ENCODE results near the gene LMNTD2.

The LMNTD2 gene

GRCh38 chr11:512761-513595 lies 47.6 kb downstream of the LMNTD2 start:
- peaks cover 15% of the 10 kb centered on the region for H3K36me3 ChIP-seq (ENCODE audit: insufficient read depth, low read length)
- 94% methylated on average over 29 of the region's 29 CpGs for WGBS
- H3K27ac ChIP-seq (ENCODE audit: low read depth, low read length) = no peak overlapping the region
- no peak overlapping the region for H3K9ac ChIP-seq (ENCODE audit: low read depth, low read length)
- no peaks in the 10 kb centered on the region for H3K4me1 ChIP-seq (ENCODE audit: insufficient read depth, low read length)
- no peak overlapping the region for H3K4me3 ChIP-seq (ENCODE audit: low read length)
- H3K9me3 ChIP-seq (ENCODE audit: insufficient read depth, low read depth, low read length) = peaks cover 8% of the 10 kb centered on the region; the same call in 1 of the 2 replicates
- H3K27me3 ChIP-seq (ENCODE audit: insufficient read depth, low read length) = no peaks in the 10 kb centered on the region

DNA sequence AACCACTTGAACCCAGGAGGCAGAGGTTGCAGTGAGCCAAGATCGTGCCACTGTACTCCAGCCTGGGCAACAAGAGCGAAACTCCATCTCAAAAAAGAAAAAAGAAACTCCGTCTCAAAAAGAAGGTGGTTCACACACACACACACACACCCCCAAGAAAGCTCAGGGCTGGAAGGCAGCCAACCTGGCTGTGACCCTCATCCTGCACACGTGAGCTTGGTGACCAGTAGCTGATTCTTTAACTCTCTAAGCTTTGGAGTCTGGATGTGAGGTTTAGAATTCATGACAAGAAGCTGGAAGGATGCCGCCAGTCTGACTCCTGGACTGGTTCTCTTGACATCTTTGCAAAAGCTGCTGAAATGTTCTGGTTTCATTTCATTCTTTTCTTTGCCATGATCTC lies 51.6 kb downstream of the LMNTD2 start:
- WGBS = 93% methylated on average over 5 of the region's 5 CpGs
- Histone ChIP-seq H3K9ac (ENCODE audit: low read depth, low read length) (no peak overlapping the region), H3K4me3 (ENCODE audit: low read length) (no peak overlapping the region), H3K27me3 (ENCODE audit: insufficient read depth, low read length) (peaks cover 5% of the 10 kb centered on the region; the same call in 1 of the 2 replicates), H3K27ac (ENCODE audit: low read depth, low read length) (no peak overlapping the region), H3K36me3 (ENCODE audit: insufficient read depth, low read length) (peaks cover 15% of the 10 kb centered on the region), H3K4me1 (ENCODE audit: insufficient read depth, low read length) (no peaks in the 10 kb centered on the region), H3K9me3 (ENCODE audit: insufficient read depth, low read depth, low read length) (no peaks in the 10 kb centered on the region)

DNA sequence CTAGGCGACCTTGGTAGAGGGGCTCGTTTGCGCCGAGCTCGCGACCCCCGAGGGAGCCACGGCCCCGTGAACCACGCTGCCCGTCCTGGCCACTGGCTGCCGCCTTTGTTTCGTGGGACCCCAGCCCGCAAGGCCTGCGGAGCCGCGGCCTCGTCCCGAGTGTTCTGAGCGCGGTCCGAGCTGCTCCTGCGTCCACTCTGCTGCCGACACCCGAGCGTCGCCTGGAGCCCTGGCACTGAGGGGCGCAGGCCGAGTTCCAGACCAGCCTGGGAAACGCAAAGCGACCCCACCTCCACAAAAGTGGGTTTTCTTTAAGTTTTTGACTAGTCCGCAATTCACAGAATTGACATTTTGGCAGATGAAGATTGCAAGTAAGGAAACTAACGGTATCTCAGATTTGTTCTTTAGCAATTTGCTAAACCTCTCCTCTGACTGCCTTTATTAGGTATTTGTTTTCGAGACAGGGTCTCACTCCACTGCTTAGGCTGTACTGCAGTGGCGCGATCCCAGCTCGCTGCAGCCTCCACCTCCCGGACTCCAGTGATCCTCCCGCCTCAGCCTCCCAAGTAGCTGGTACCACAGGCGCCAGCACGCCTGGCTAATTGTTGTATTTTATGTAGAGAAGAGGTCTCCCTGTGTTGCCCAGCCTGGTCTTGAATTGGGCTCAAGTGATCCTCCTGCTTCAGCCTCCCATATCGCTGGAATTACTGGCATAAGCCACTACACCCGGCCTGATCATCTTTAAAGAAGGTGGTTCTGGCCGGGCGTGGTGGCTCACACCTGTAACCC lies 52.6 kb downstream of the LMNTD2 start:
- H3K27me3 ChIP-seq (ENCODE audit: insufficient read depth, low read length) = peaks cover 6% of the 10 kb centered on the region; the same call in 1 of the 2 replicates
- H3K36me3 ChIP-seq (ENCODE audit: insufficient read depth, low read length) = peaks cover 13% of the 10 kb centered on the region
- 39% methylated on average over 45 of the region's 45 CpGs for WGBS
- H3K27ac ChIP-seq (ENCODE audit: low read depth, low read length) = no peak overlapping the region
- peak overlapping the region; percentile 84 for H3K9ac ChIP-seq (ENCODE audit: low read depth, low read length)
- H3K4me3 ChIP-seq (ENCODE audit: low read length) = peak overlapping the region; percentile 84
- H3K9me3 ChIP-seq (ENCODE audit: insufficient read depth, low read depth, low read length) = no peaks in the 10 kb centered on the region
- H3K4me1 ChIP-seq (ENCODE audit: insufficient read depth, low read length) = no peaks in the 10 kb centered on the region

GRCh38 chr11:506995-507726 lies 53.4 kb downstream of the LMNTD2 start, which contains the start of gene RNH1:
RNH1 (minus strand) TSS chr11:507242; CDS start chr11:502162, 5,080 bp downstream.
- Histone ChIP-seq H3K4me1 (ENCODE audit: insufficient read depth, low read length) (no peaks in the 10 kb centered on the region), H3K27ac (ENCODE audit: low read depth, low read length) (peak within 1 kb of the TSS; percentile 98), H3K9me3 (ENCODE audit: insufficient read depth, low read depth, low read length) (no peaks in the 10 kb centered on the region), H3K36me3 (ENCODE audit: insufficient read depth, low read length) (peaks cover 13% of the 10 kb centered on the region), H3K27me3 (ENCODE audit: insufficient read depth, low read length) (peaks cover 6% of the 10 kb centered on the region; the same call in 1 of the 2 replicates), H3K4me3 (ENCODE audit: low read length) (peak within 1 kb of the TSS; percentile 84), H3K9ac (ENCODE audit: low read depth, low read length) (peak within 1 kb of the TSS; percentile 92)
- WGBS = under 1% methylated on average over 93 of the region's 93 CpGs

DNA sequence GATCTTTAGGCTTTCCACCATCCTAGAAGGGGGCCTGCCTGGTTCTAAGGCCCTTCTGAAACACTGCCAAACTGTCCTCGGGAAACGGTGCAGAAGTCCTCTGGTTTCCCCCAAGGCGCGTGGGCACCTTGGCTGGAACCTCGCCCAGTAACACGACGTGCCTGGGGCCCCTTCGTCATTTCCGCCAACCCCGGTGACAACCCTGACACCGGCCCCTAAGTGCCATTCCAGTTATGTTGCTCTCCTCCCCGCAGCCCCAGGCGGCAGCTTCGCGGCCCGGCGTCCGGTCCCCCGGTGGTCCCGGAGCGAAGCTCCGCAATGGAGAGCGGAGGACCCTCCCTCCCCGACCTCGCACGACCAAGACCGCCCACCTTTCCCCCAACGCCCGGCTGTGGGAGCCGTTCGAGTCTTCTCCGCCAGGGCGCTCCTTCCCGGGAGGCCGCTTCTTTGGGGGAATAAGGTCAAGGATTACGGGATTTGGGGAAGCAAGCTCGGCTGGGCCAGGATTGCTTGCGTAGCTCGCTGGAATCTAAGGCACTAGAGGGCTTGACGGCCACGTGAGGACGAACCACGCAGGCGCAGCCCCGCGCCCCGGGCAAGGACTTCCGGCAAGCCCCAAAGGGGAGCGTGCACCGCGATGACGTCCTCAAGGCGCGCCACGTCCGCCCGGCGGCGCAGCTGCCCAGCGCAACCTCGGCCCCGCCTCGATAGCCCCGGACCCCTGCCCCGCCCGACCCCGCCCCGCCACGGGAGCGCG lies 54.1 kb downstream of the LMNTD2 start:
- Histone ChIP-seq H3K27me3 (ENCODE audit: insufficient read depth, low read length) (peaks cover 6% of the 10 kb centered on the region; the same call in 1 of the 2 replicates), H3K27ac (ENCODE audit: low read depth, low read length) (peak overlapping the region; percentile 98), H3K36me3 (ENCODE audit: insufficient read depth, low read length) (peaks cover 16% of the 10 kb centered on the region), H3K9ac (ENCODE audit: low read depth, low read length) (peak overlapping the region; percentile 92), H3K4me1 (ENCODE audit: insufficient read depth, low read length) (no peaks in the 10 kb centered on the region), H3K9me3 (ENCODE audit: insufficient read depth, low read depth, low read length) (no peaks in the 10 kb centered on the region), H3K4me3 (ENCODE audit: low read length) (peak overlapping the region; percentile 72)
- under 1% methylated on average over 71 of the region's 71 CpGs for WGBS

- Histone ChIP-seq H3K9me3 (ENCODE audit: insufficient read depth, low read depth, low read length) (no peaks in the 10 kb centered on the region), H3K4me3 (ENCODE audit: low read length) (peak overlapping the region; percentile 72), H3K27me3 (ENCODE audit: insufficient read depth, low read length) (peaks cover 6% of the 10 kb centered on the region; the same call in 1 of the 2 replicates), H3K9ac (ENCODE audit: low read depth, low read length) (0 out of 2 replicates have a peak overlapping the region, but pooled peaks have one; percentile 39), H3K36me3 (ENCODE audit: insufficient read depth, low read length) (peaks cover 23% of the 10 kb centered on the region), H3K27ac (ENCODE audit: low read depth, low read length) (no peak overlapping the region), H3K4me1 (ENCODE audit: insufficient read depth, low read length) (no peaks in the 10 kb centered on the region)
- 76% methylated on average over 7 of the region's 7 CpGs for WGBS
Observed at GRCh38 chr11:504994-505344, 55.6 kb downstream of the LMNTD2 start.

Measured in HUES64 (cell line).